Measurements from ENCODE around the gene PLEKHA6.

PLEKHA6 gene

GRCh38 chr1:204188959-204189639 lies 170.6 kb downstream of the PLEKHA6 start:
- Histone ChIP-seq H3K4me3 (no peak overlapping the region), H3K27ac (no peak overlapping the region)

- H3K4me3 ChIP-seq: no peak overlapping the region
- H3K27ac ChIP-seq: no peak overlapping the region
Observed at GRCh38 chr1:204186597-204186996, 173.1 kb downstream of the PLEKHA6 start.

GRCh38 chr1:204181116-204181515 lies 178.6 kb downstream of the PLEKHA6 start:
- Histone ChIP-seq H3K4me3 (no peak overlapping the region), H3K27ac (no peak overlapping the region)

GRCh38 chr1:204180133-204180532 lies 179.6 kb downstream of the PLEKHA6 start:
- Histone ChIP-seq H3K27ac (no peak overlapping the region), H3K4me3 (no peak overlapping the region)

GRCh38 chr1:204178487-204179281 lies 181.0 kb downstream of the PLEKHA6 start:
- H3K27ac ChIP-seq: no peak overlapping the region
- no peak overlapping the region for H3K4me3 ChIP-seq

- Histone ChIP-seq H3K4me3 (no peak overlapping the region), H3K27ac (no peak overlapping the region)
Observed at GRCh38 chr1:204177133-204177532, 182.6 kb downstream of the PLEKHA6 start.

- Histone ChIP-seq H3K27ac (no peak overlapping the region), H3K4me3 (no peak overlapping the region)
Observed at GRCh38 chr1:204176049-204176448, 183.7 kb downstream of the PLEKHA6 start.

GRCh38 chr1:204174958-204175357 lies 184.8 kb downstream of the PLEKHA6 start:
- Histone ChIP-seq H3K27ac (no peak overlapping the region), H3K4me3 (no peak overlapping the region)

GRCh38 chr1:204172404-204173029 lies 187.2 kb downstream of the PLEKHA6 start:
- no peak overlapping the region for H3K4me3 ChIP-seq
- no peak overlapping the region for H3K27ac ChIP-seq

GRCh38 chr1:204171751-204172178 lies 188.0 kb downstream of the PLEKHA6 start:
- H3K27ac ChIP-seq: no peak overlapping the region
- no peak overlapping the region for H3K4me3 ChIP-seq

- H3K27ac ChIP-seq: no peak overlapping the region
- no peak overlapping the region for H3K4me3 ChIP-seq
Observed at GRCh38 chr1:204170494-204171155, 189.1 kb downstream of the PLEKHA6 start.

GRCh38 chr1:204169858-204170257 lies 189.9 kb downstream of the PLEKHA6 start:
- no peak overlapping the region for H3K4me3 ChIP-seq
- H3K27ac ChIP-seq: no peak overlapping the region

Measured in skin epidermis (tissue), 12 donors.